Endothelial cell of umbilical vein (primary cell): ENCODE data around the gene TRPM3. TPM values are rescaled to one million over a fixed set of nuclear protein-coding genes. Genes with fewer than 3 reads are reported as not detected.

ENCODE experiments used
- BruUV-seq: library from RNA; stranded (reverse); fragments of 400-500 nt; replicated peaks from 2 replicates; lab custom pipeline; 2021; lab: Mats Ljungman, UMichigan
- CTCF ChIA-PET: fragments of 300-600, 350-600 bp; sonication (Branson Sonifier 250); formaldehyde crosslinking; loops from one replicate; lab custom pipeline; 2021; ENCODE audit warnings: antibody characterized with exemption, inconsistent platforms; lab: Charles Lee
- POLR2A ChIA-PET: fragments of 300-600, 350-600 bp; sonication (Branson Sonifier 250); formaldehyde crosslinking; loops from one replicate; lab custom pipeline; 2021; ENCODE audit warnings: antibody characterized with exemption, inconsistent platforms; lab: Charles Lee
- DNase-seq: peaks from one replicate; pipeline ENCODE4 v3.0.0-alpha.2; 2011; ENCODE audit warnings: low read depth, low spot score
- FAIRE-seq: peaks from 2 replicates; lab custom pipeline; 2011; peaks lifted over from hg19 to GRCh38; lab: Jason Lieb, UNC
- H2AFZ ChIP-seq: 2 replicates; pipeline ENCODE4 v1.6.0; 2012; ENCODE audit warnings: low read depth, low read length, control low read depth, inconsistent platforms
- H3K27ac ChIP-seq: 2 replicates; pipeline ENCODE4 v1.5.1; 2011; ENCODE audit warnings: low read depth, mild to moderate bottlenecking, control low read depth, low read length, moderate library complexity; ENCODE audit not compliant: insufficient read depth
- H3K27me3 ChIP-seq, 2 experiments: 2 replicates each; pipeline versions ENCODE4 v1.6.0 to v1.6.1; 2011; ENCODE audit warnings: low read length in 2 of 2, mixed read lengths in 1 of 2; ENCODE audit not compliant: control insufficient read depth in 2 of 2, insufficient read depth in 2 of 2
- H3K36me3 ChIP-seq, 2 experiments: 2 replicates in 1 of 2; 3 replicates in 1 of 2; pipeline ENCODE4 v1.5.1; 2011; ENCODE audit warnings: low read length in 2 of 2, mild to moderate bottlenecking in 1 of 2, moderate library complexity in 1 of 2; ENCODE audit not compliant: control insufficient read depth in 2 of 2, insufficient read depth in 2 of 2; ENCODE audit errors: extremely low read depth in 1 of 2
- H3K4me1 ChIP-seq: 3 replicates; pipeline ENCODE4 v1.5.1; 2011; ENCODE audit warnings: mild to moderate bottlenecking, low read length; ENCODE audit not compliant: control insufficient read depth, insufficient read depth; ENCODE audit errors: extremely low read depth
- H3K4me2 ChIP-seq: 2 replicates; pipeline ENCODE4 v1.6.1; 2011; ENCODE audit warnings: low read length, control low read depth, mixed read lengths; ENCODE audit not compliant: insufficient read depth
- H3K4me3 ChIP-seq, 3 experiments: fragments of 200-600 bp in 1 of 3; sonication (generic), shearing (Covaris generic) in 1 of 3; replicated peaks in 1 of 3; 2 replicates each; pipeline ENCODE4 v1.5.1; 2011 to 2016; ENCODE audit warnings: control low read depth in 3 of 3, low read length in 3 of 3, mild to moderate bottlenecking in 2 of 3, inconsistent platforms in 1 of 3, low read depth in 1 of 3, moderate library complexity in 1 of 3; ENCODE audit not compliant: insufficient read depth in 1 of 3
- H3K79me2 ChIP-seq: 2 replicates; pipeline ENCODE4 v1.6.0; 2012; ENCODE audit warnings: low read length, inconsistent platforms; ENCODE audit not compliant: control insufficient read depth, insufficient read depth
- H3K9ac ChIP-seq: replicated peaks from 2 replicates; pipeline ENCODE3; 2011; ENCODE audit warnings: low read length, control low read depth; ENCODE audit not compliant: insufficient read depth; ENCODE audit errors: extremely low read depth
- H3K9me1 ChIP-seq: replicated peaks from 3 replicates; pipeline ENCODE4 v1.6.0; 2011; ENCODE audit warnings: mild to moderate bottlenecking, low read length; ENCODE audit not compliant: control insufficient read depth, insufficient read depth; ENCODE audit errors: extremely low read depth
- H3K9me3 ChIP-seq: replicated peaks from 2 replicates; pipeline ENCODE4 v1.5.1; 2012; ENCODE audit warnings: low read length, inconsistent platforms; ENCODE audit not compliant: control insufficient read depth, insufficient read depth
- H4K20me1 ChIP-seq: replicated peaks from 2 replicates; pipeline ENCODE3; 2011; ENCODE audit warnings: mild to moderate bottlenecking, low read length; ENCODE audit not compliant: control insufficient read depth, insufficient read depth; ENCODE audit errors: extremely low read depth
- EZH2 ChIP-seq: IDR thresholded peaks from 2 replicates; pipeline ENCODE4 v1.6.1; 2012; ENCODE audit warnings: borderline replicate concordance, low read depth, mild to moderate bottlenecking, moderate library complexity, low read length, inconsistent platforms; ENCODE audit not compliant: severe bottlenecking
- FOS ChIP-seq: IDR thresholded peaks from 2 replicates; pipeline ENCODE4 v1.6.1; 2011; ENCODE audit warnings: mild to moderate bottlenecking, low read length, moderate library complexity, borderline replicate concordance; ENCODE audit not compliant: insufficient read depth
- GATA2 ChIP-seq: IDR thresholded peaks from 2 replicates; pipeline ENCODE4 v1.7.0; 2011; ENCODE audit warnings: low read depth, mild to moderate bottlenecking, moderate library complexity, mixed read lengths, low read length; ENCODE audit not compliant: insufficient read length, insufficient read depth
- JUN ChIP-seq: IDR thresholded peaks from 2 replicates; pipeline ENCODE4 v1.6.1; 2011; ENCODE audit warnings: borderline replicate concordance, low read depth; ENCODE audit not compliant: insufficient read length, insufficient read depth
- MYC ChIP-seq: IDR thresholded peaks from one replicate; pipeline ENCODE4 v1.6.1; 2011; ENCODE audit warnings: mild to moderate bottlenecking, low read depth, low read length
- POLR2A ChIP-seq: IDR thresholded peaks from 2 replicates; pipeline ENCODE4 v1.6.1; 2012; ENCODE audit warnings: low read depth, mild to moderate bottlenecking, control low read depth, low read length
- POLR2AphosphoS5 ChIP-seq: IDR thresholded peaks from 2 replicates; pipeline ENCODE4 v1.6.1; 2012; ENCODE audit warnings: low read depth, mild to moderate bottlenecking, control low read depth, low read length, moderate library complexity; ENCODE audit not compliant: insufficient read depth
- dilution Hi-C: fragments of 300-500 bp; cut with MboI; formaldehyde crosslinking; loops from one replicate; pipeline ENCODE4 v1.15.0; 2019; ENCODE audit warnings: low sequenced_read_pairs; ENCODE audit not compliant: extremely low pct_ligation_motif_present
- intact Hi-C: fragments of 100-400 bp; cut with micrococcal nuclease; formaldehyde crosslinking; loops from one replicate; pipeline ENCODE4 v1.10.0; 2022
- polyA plus RNA-seq, 4 experiments: library from polyadenylated mRNA; depleted of rRNA in 3 of 4; stranded (reverse) in 3 of 4; unstranded in 1 of 4; fragments of >200 nt; gene quantifications; 2 replicates each; pipeline versions ENCODE4 v1.2.1 to v1.2.3, GENCODE V29; 2011 to 2012; ENCODE audit warnings: missing spikeins in 1 of 4
- total RNA-seq: library from RNA; stranded (reverse); gene quantifications from 2 replicates; pipeline ENCODE4 v1.2.3, GENCODE V29; 2021
- TF ChIP-seq, protein P1 (sequence below), 2 donors: IDR thresholded peaks; 1 replicate in 1 of 2; 2 replicates in 1 of 2; pipeline ENCODE4 v1.5.1; 2011; ENCODE audit warnings: low read length in 2 of 2, mild to moderate bottlenecking in 2 of 2, moderate library complexity in 2 of 2, control low read depth in 1 of 2, inconsistent platforms in 1 of 2, low read depth in 1 of 2; ENCODE audit not compliant: insufficient read depth in 1 of 2; ENCODE audit errors: extremely low read depth in 1 of 2
- TF ChIP-seq, protein P2 (sequence below): IDR thresholded peaks from 2 replicates; pipeline ENCODE4 v1.6.1; 2011; ENCODE audit not compliant: insufficient read depth, insufficient read length

The TRPM3 gene
- total and polyA plus RNA-seq, 2 donors (not counting 3 experiments of a cell fraction or from before 2014, with no cell fraction given) = 0.17 to 0.33 TPM

DNA sequence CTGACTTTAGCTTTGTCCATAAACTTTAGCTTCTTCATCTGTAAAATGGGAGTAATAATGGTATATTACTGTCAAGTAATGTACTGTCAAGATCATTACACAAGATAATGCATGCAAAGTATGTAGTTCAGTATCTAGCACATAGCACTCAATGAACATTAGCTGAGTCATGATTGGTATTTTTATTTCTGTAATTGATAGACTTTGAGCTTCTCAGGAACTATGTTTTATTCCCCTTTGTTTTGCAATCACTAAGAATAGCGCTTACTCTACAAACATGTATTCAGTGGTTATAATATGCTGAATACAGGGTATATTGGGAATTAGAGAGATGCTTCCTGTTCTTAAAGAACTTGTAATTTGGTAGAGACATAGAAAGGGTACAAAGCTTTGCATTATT, 564.6 kb downstream of the TRPM3 start:
- intact Hi-C loops = no loop called here

More for the DNA sequence above, 564.6 kb downstream of the TRPM3 start:
- H3K27ac ChIP-seq = no peak overlapping the region
- no peaks in the 10 kb centered on the region for H3K9me3 ChIP-seq
- TF ChIP-seq, protein P1, sequence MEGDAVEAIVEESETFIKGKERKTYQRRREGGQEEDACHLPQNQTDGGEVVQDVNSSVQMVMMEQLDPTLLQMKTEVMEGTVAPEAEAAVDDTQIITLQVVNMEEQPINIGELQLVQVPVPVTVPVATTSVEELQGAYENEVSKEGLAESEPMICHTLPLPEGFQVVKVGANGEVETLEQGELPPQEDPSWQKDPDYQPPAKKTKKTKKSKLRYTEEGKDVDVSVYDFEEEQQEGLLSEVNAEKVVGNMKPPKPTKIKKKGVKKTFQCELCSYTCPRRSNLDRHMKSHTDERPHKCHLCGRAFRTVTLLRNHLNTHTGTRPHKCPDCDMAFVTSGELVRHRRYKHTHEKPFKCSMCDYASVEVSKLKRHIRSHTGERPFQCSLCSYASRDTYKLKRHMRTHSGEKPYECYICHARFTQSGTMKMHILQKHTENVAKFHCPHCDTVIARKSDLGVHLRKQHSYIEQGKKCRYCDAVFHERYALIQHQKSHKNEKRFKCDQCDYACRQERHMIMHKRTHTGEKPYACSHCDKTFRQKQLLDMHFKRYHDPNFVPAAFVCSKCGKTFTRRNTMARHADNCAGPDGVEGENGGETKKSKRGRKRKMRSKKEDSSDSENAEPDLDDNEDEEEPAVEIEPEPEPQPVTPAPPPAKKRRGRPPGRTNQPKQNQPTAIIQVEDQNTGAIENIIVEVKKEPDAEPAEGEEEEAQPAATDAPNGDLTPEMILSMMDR (IDR thresholded peaks at IDR 0.05; ENCODE audit: extremely low read depth in 1 of 2, insufficient read depth in 1 of 2, low read depth in 1 of 2, low read length in 2 of 2) = no peak
- TF ChIP-seq POLR2AphosphoS5 (no peak), EZH2 (no peak), GATA2 (no peak), MYC (no peak), POLR2A (no peak), JUN (no peak), FOS (no peak)
- TF ChIP-seq, protein P2, sequence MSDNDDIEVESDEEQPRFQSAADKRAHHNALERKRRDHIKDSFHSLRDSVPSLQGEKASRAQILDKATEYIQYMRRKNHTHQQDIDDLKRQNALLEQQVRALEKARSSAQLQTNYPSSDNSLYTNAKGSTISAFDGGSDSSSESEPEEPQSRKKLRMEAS = no peak
- DNase-seq (no peak), FAIRE-seq (no peak)
- no peaks in the 10 kb centered on the region for H3K79me2 ChIP-seq
- no peak overlapping the region for H2AFZ ChIP-seq
- POLR2A ChIA-PET = no interaction called here
- H3K4me3 ChIP-seq = no peak overlapping the region
- H3K27me3 ChIP-seq = no peaks in the 10 kb centered on the region
- H3K4me2 ChIP-seq = no peak overlapping the region
- no TSS peak for BruUV-seq
- no peak overlapping the region for H3K9ac ChIP-seq
- dilution Hi-C loops = no loop called here
- no peaks in the 10 kb centered on the region for H4K20me1 ChIP-seq
- no peaks in the 10 kb centered on the region for H3K9me1 ChIP-seq
- peaks cover 18% of the 10 kb centered on the region for H3K4me1 ChIP-seq
- H3K36me3 ChIP-seq = no peaks in the 10 kb centered on the region
- CTCF ChIA-PET = interaction anchor here (1.2 to 1.4 kb wide), 2 partner anchors 9 to 46 kb away, joined by 5 to 6 read pairs; no protein-coding TSS in a partner anchor
